GM06990 (cell line): ENCODE data around the gene SCART1.

Experiments
- DNase-seq: peaks from one replicate; pipeline ENCODE4 v3.0.0-alpha.2; 2011; ENCODE audit not compliant: insufficient read length; ENCODE audit errors: extremely low read depth
- H3K27me3 ChIP-seq: replicated peaks from 2 replicates; pipeline ENCODE4 v1.6.0; 2011; ENCODE audit warnings: low read length; ENCODE audit not compliant: control insufficient read depth, insufficient read depth
- H3K36me3 ChIP-seq: 2 replicates; pipeline ENCODE4 v1.5.1; 2011; ENCODE audit warnings: low read length; ENCODE audit not compliant: control insufficient read depth, insufficient read depth
- H3K4me3 ChIP-seq: replicated peaks from 2 replicates; pipeline ENCODE4 v1.5.1; 2011; ENCODE audit warnings: low read depth, mild to moderate bottlenecking, control low read depth, low read length
- CTCF ChIP-seq: IDR thresholded peaks from 2 replicates; pipeline ENCODE4 v1.5.1; 2011; ENCODE audit warnings: low read length, control low read depth, mild to moderate bottlenecking, inconsistent platforms; ENCODE audit not compliant: insufficient read depth, poor library complexity, severe bottlenecking

Gene SCART1

GRCh38 chr10:133461841-133462240 is 8.1 kb downstream of the SCART1 start:
- Histone ChIP-seq H3K4me3 (no peak overlapping the region), H3K27me3 (no peaks in the 10 kb centered on the region), H3K36me3 (no peaks in the 10 kb centered on the region)
- no peak for TF ChIP-seq CTCF
- DNase-seq: no peak

DNA sequence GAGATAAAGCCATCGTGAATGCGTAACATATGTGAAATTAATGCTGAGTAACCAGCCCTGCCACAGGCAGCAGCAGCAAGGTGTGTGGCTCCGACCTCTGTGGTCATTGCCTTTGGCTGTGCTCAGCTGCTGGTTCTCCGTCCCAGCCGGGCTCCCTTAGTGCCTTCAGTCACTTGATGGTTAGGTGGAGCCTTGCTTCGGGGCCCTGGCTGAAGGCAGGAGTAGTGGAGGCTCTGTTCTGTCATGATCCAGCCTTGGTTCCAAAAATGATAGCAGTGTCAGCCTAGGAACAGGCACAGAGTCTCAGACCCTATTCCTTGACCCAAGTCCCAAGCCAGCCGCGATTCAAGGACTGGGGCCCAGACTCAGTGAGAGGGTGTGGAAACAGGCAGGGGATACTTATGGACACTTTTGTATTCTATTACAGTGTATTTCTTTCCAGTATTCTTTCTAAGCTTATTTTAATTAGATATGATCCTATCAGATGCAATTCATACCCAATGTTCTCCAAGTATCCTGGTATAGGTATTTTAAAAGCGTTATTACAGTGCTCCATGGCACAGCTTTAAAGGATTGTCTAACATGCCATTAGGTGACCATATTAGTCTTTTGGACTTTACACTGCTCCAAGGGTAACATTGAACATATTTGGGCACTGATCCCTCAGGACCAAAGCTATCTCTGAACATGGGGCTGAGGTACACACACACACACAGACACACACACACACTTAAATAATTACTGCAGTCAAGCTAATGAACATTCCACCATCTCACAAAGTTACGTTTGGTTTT is 9.0 kb downstream of the SCART1 start:
- no peak for DNase-seq
- H3K27me3 ChIP-seq: no peaks in the 10 kb centered on the region
- no peaks in the 10 kb centered on the region for H3K36me3 ChIP-seq
- no peak for TF ChIP-seq CTCF
- H3K4me3 ChIP-seq: no peak overlapping the region

GRCh38 chr10:133464582-133465031 is 10.9 kb downstream of the SCART1 start:
- DNase-seq: no peak
- no peaks in the 10 kb centered on the region for H3K36me3 ChIP-seq
- TF ChIP-seq CTCF: no peak
- no peak overlapping the region for H3K4me3 ChIP-seq
- H3K27me3 ChIP-seq: no peaks in the 10 kb centered on the region

DNA sequence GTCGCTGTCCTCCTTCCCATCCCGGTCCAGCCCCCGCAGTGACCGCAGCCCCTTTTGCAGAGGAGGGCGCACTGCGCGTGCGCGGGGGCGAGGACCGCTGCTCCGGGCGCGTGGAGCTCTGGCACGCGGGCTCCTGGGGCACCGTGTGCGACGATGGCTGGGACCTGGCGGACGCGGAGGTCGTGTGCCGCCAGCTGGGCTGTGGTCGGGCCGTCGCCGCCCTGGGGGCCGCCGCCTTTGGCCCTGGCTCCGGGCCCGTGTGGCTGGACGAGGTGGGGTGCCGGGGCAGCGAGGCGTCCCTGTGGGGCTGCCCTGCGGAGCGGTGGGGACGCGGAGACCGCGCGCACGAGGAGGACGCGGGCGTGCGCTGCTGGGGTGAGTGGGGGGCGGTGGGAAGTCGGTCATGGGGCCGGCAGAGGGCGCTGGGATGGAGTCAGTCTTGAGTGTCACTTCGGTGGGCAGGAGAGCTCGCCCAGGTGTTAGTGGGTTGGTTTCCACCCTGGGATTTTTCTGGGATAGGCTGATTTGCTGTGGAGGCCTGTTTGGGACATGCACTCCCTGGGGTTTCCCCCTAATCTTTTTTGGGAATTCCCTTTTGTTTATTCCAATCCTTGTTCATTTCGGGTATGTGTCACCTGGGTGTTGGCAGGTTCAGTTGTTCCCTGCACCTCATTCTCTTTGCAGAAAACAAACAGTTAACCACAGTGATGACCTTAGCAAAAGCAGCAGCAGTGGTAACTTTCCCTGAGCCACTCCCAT is 11.6 kb downstream of the SCART1 start:
- no peak overlapping the region for H3K4me3 ChIP-seq

GRCh38 chr10:133465950-133466474 is 12.3 kb downstream of the SCART1 start:
- H3K36me3 ChIP-seq: no peaks in the 10 kb centered on the region
- TF ChIP-seq CTCF: no peak
- DNase-seq: no peak
- no peak overlapping the region for H3K4me3 ChIP-seq
- no peaks in the 10 kb centered on the region for H3K27me3 ChIP-seq

More for the DNA sequence above, 11.6 kb downstream of the SCART1 start:
- DNase-seq: no peak
- Histone ChIP-seq H3K27me3 (no peaks in the 10 kb centered on the region), H3K36me3 (no peaks in the 10 kb centered on the region)
- no peak for TF ChIP-seq CTCF
